ENCODE data around the gene MAGEB5.
"Not testable (repeated sequence)": the region's sequence is repeated elsewhere in the genome, so short reads cannot be mapped to it uniquely, and the experiment has no call there.

Gene MAGEB5, protein sequence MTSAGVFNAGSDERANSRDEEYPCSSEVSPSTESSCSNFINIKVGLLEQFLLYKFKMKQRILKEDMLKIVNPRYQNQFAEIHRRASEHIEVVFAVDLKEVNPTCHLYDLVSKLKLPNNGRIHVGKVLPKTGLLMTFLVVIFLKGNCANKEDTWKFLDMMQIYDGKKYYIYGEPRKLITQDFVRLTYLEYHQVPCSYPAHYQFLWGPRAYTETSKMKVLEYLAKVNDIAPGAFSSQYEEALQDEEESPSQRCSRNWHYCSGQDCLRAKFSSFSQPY

DNA sequence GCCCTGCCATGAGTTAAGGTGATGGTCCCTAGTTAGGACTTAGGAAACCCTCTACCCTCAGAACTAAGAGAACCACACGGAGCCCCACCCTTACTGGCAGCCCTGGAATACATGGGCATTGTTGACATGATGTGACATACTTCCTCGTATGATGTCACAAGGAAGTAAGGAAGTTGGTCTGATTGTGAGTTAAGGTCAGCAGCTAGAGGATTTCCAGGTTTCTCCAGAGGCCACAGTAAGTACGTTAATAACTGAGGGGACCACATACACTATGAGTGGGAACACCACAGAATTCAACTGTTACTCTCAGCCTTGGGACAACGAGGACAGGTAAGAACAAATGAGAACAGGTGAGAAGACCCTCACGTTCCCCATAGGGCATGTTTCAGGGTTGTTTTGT lies at the start of gene MAGEB5:
Gene MAGEB5, plus strand, starts transcription at position 301 of the 400 bp plus-strand sequence. CDS start 1,133 bp downstream, outside the sequence.
- no peaks in the 10 kb centered on the region for H3K9me3 ChIP-seq (ENCODE audit: control insufficient read depth, insufficient read depth, low read length)
- H3K4me3 ChIP-seq (ENCODE audit: low read depth, low read length) = no peak within 1 kb of the TSS
- no peaks in the 10 kb centered on the region for H3K27me3 ChIP-seq (ENCODE audit: control insufficient read depth, insufficient read depth, low read length)
- no peaks in the 10 kb centered on the region for H3K36me3 ChIP-seq (ENCODE audit: control insufficient read depth, insufficient read depth, low read length)
- no peaks in the 10 kb centered on the region for H3K4me1 ChIP-seq (ENCODE audit: control insufficient read depth, insufficient read depth, low read length)
- H3K9ac ChIP-seq (ENCODE audit: low read depth, low read length) = no peak within 1 kb of the TSS

GRCh38 chrX:26192204-26192603 lies 23.8 kb upstream of the MAGEB5 start, which contains the start of gene MAGEB6:
TSS of gene MAGEB6 (plus strand) at chrX:26192440. CDS start at chrX:26193847, 1,407 bp downstream.
- H3K36me3 ChIP-seq (ENCODE audit: control insufficient read depth, insufficient read depth, low read length) = no peaks in the 10 kb centered on the region
- no peak within 1 kb of the TSS for H3K4me3 ChIP-seq (ENCODE audit: low read depth, low read length)
- no peaks in the 10 kb centered on the region for H3K27me3 ChIP-seq (ENCODE audit: control insufficient read depth, insufficient read depth, low read length)
- H3K9ac ChIP-seq (ENCODE audit: low read depth, low read length) = no peak within 1 kb of the TSS
- H3K4me1 ChIP-seq (ENCODE audit: control insufficient read depth, insufficient read depth, low read length) = no peaks in the 10 kb centered on the region
- H3K9me3 ChIP-seq (ENCODE audit: control insufficient read depth, insufficient read depth, low read length) = no peaks in the 10 kb centered on the region

DNA sequence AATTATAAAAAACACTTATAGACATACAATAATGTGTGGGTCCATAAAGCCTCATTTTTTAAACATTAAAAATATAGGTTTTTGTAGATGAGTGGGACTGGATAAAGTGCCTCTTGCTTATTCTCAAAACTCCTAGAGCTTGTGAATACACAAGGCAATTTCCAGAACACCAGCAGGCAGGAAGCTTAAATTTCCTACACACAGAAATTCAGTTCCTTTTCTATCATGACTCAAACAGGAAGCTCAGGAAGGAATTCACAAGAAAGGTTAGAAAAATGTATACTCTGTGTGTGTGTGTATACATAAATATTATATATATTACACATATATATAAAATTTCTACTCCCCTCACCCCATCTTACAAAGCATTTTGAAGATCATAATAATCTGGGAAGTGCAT lies 12.4 kb upstream of the MAGEB5 start:
- H3K4me3 ChIP-seq (ENCODE audit: low read depth, low read length) = no peak overlapping the region
- H3K4me1 ChIP-seq (ENCODE audit: control insufficient read depth, insufficient read depth, low read length) = no peaks in the 10 kb centered on the region
- H3K9ac ChIP-seq (ENCODE audit: low read depth, low read length) = no peak overlapping the region
- H3K27me3 ChIP-seq (ENCODE audit: control insufficient read depth, insufficient read depth, low read length) = no peaks in the 10 kb centered on the region
- H3K36me3 ChIP-seq (ENCODE audit: control insufficient read depth, insufficient read depth, low read length) = no peaks in the 10 kb centered on the region
- no peaks in the 10 kb centered on the region for H3K9me3 ChIP-seq (ENCODE audit: control insufficient read depth, insufficient read depth, low read length)

DNA sequence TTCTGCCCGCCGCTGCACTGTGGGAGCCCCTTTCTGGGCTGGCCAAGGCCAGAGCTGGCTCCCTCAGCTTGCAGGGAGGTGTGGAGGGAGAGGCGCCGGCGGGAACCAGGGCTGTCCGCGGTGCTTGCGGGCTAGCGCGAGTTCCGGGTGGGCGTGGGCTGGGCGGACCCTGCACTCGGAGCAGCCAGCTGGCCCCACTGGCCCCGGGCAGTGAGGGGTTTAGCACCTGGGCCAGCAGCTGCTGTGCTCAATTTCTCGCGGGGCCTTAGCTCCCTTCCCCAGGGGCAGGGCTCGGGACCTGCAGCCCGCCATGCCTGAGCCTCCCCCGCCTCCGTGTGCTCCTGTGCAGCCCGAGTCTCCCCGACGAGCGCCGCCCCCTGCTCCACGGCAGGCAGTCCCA lies 11.3 kb upstream of the MAGEB5 start:
- H3K27me3 ChIP-seq (ENCODE audit: control insufficient read depth, insufficient read depth, low read length); H3K9me3 ChIP-seq (ENCODE audit: control insufficient read depth, insufficient read depth, low read length); H3K4me1 ChIP-seq (ENCODE audit: control insufficient read depth, insufficient read depth, low read length); H3K36me3 ChIP-seq (ENCODE audit: control insufficient read depth, insufficient read depth, low read length); H3K9ac ChIP-seq (ENCODE audit: low read depth, low read length); H3K4me3 ChIP-seq (ENCODE audit: low read depth, low read length): not testable (repeated sequence)

DNA sequence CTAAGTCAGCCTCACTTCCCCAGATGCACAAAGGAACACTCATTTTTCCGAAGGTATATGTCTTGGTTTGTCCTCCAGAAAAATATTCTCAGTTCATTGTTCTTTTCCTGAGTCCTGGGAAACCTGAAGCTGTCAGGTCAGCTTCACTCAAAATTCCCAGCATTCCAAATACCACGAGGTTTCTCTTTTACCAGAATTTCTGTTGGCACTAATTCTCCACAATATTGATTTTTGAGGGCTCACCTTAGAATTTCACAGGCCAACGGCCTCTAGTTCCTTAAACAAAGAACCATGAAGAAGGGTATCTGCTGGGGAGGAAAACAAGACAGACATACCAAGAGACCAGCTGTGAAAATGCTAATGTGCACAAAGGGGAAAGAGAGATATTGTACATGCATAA lies 8.0 kb upstream of the MAGEB5 start:
- Histone ChIP-seq H3K27me3 (ENCODE audit: control insufficient read depth, insufficient read depth, low read length) (no peaks in the 10 kb centered on the region), H3K9ac (ENCODE audit: low read depth, low read length) (no peak overlapping the region), H3K4me3 (ENCODE audit: low read depth, low read length) (no peak overlapping the region), H3K9me3 (ENCODE audit: control insufficient read depth, insufficient read depth, low read length) (no peaks in the 10 kb centered on the region), H3K36me3 (ENCODE audit: control insufficient read depth, insufficient read depth, low read length) (no peaks in the 10 kb centered on the region), H3K4me1 (ENCODE audit: control insufficient read depth, insufficient read depth, low read length) (no peaks in the 10 kb centered on the region)

- H3K4me1 ChIP-seq (ENCODE audit: control insufficient read depth, insufficient read depth, low read length) = no peaks in the 10 kb centered on the region
- H3K9me3 ChIP-seq (ENCODE audit: control insufficient read depth, insufficient read depth, low read length) = peaks cover 5% of the 10 kb centered on the region
- no peak overlapping the region for H3K9ac ChIP-seq (ENCODE audit: low read depth, low read length)
- no peak overlapping the region for H3K4me3 ChIP-seq (ENCODE audit: low read depth, low read length)
- H3K27me3 ChIP-seq (ENCODE audit: control insufficient read depth, insufficient read depth, low read length) = no peaks in the 10 kb centered on the region
- H3K36me3 ChIP-seq (ENCODE audit: control insufficient read depth, insufficient read depth, low read length) = no peaks in the 10 kb centered on the region
Observed at GRCh38 chrX:26219351-26219750, 3.4 kb downstream of the MAGEB5 start.

DNA sequence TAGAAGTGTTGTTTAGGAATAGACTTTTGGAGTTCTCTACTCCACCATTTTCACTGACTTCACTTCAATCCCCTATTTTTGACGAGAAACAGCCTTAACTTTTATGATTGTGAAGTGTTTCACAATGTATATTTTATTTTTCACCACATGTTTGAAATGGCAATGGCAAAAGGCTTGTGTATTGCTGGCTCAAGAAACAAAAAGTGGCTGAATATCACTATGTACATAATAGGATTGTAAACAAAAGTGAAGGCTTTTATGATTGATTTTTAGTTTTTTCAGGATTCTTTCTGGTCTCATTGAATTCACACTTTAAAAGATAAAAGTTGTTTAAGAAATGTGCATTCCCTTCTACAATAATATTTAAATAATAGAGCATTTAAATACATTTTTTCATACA lies 18.2 kb downstream of the MAGEB5 start:
- Histone ChIP-seq H3K9me3 (ENCODE audit: control insufficient read depth, insufficient read depth, low read length) (peaks cover 8% of the 10 kb centered on the region), H3K4me1 (ENCODE audit: control insufficient read depth, insufficient read depth, low read length) (no peaks in the 10 kb centered on the region), H3K9ac (ENCODE audit: low read depth, low read length) (no peak overlapping the region), H3K27me3 (ENCODE audit: control insufficient read depth, insufficient read depth, low read length) (no peaks in the 10 kb centered on the region), H3K36me3 (ENCODE audit: control insufficient read depth, insufficient read depth, low read length) (no peaks in the 10 kb centered on the region), H3K4me3 (ENCODE audit: low read depth, low read length) (no peak overlapping the region)

- H3K36me3 ChIP-seq (ENCODE audit: control insufficient read depth, insufficient read depth, low read length) = no peaks in the 10 kb centered on the region
- H3K9ac ChIP-seq (ENCODE audit: low read depth, low read length) = no peak overlapping the region
- H3K9me3 ChIP-seq (ENCODE audit: control insufficient read depth, insufficient read depth, low read length) = no peaks in the 10 kb centered on the region
- H3K4me1 ChIP-seq (ENCODE audit: control insufficient read depth, insufficient read depth, low read length) = no peaks in the 10 kb centered on the region
- H3K27me3 ChIP-seq (ENCODE audit: control insufficient read depth, insufficient read depth, low read length) = no peaks in the 10 kb centered on the region
- no peak overlapping the region for H3K4me3 ChIP-seq (ENCODE audit: low read depth, low read length)
Observed at GRCh38 chrX:26253526-26253925, 37.6 kb downstream of the MAGEB5 start.

- Histone ChIP-seq H3K9ac (ENCODE audit: low read depth, low read length) (no peak overlapping the region), H3K36me3 (ENCODE audit: control insufficient read depth, insufficient read depth, low read length) (no peaks in the 10 kb centered on the region), H3K4me3 (ENCODE audit: low read depth, low read length) (no peak overlapping the region), H3K4me1 (ENCODE audit: control insufficient read depth, insufficient read depth, low read length) (no peaks in the 10 kb centered on the region), H3K27me3 (ENCODE audit: control insufficient read depth, insufficient read depth, low read length) (no peaks in the 10 kb centered on the region), H3K9me3 (ENCODE audit: control insufficient read depth, insufficient read depth, low read length) (no peaks in the 10 kb centered on the region)
Observed at GRCh38 chrX:26254436-26254835, 38.5 kb downstream of the MAGEB5 start.

GRCh38 chrX:26262121-26262523 lies 46.2 kb downstream of the MAGEB5 start:
- H3K9me3 ChIP-seq (ENCODE audit: control insufficient read depth, insufficient read depth, low read length) = no peaks in the 10 kb centered on the region
- H3K4me3 ChIP-seq (ENCODE audit: low read depth, low read length) = no peak overlapping the region
- no peaks in the 10 kb centered on the region for H3K27me3 ChIP-seq (ENCODE audit: control insufficient read depth, insufficient read depth, low read length)
- no peak overlapping the region for H3K9ac ChIP-seq (ENCODE audit: low read depth, low read length)
- no peaks in the 10 kb centered on the region for H3K4me1 ChIP-seq (ENCODE audit: control insufficient read depth, insufficient read depth, low read length)
- H3K36me3 ChIP-seq (ENCODE audit: control insufficient read depth, insufficient read depth, low read length) = no peaks in the 10 kb centered on the region
